Activated naive CD8-positive, alpha-beta T cell treated with anti-CD3 and anti-CD28 coated beads, Interleukin-2, amount 10 ng/mL, durations not matched to agents 7 days and 5 days (primary cell): ENCODE results near the gene ADRA2B. TPM values are rescaled to one million over a fixed set of nuclear protein-coding genes. Genes with fewer than 3 reads are reported as not detected.
A peak's percentile ranks its signal among the peaks of the same experiment; 100 is the strongest.

ENCODE experiments used
- ATAC-seq: fragments of 150-1000 bp; cut with Tn5 transposase; one replicate; pipeline ENCODE4 v1.10.0; 2021; ENCODE audit warnings: low read depth, moderate library complexity
- POLR2A ChIA-PET: fragments of 350-600 bp; sonication (Branson Sonifier 250); formaldehyde crosslinking; loops from one replicate; lab custom pipeline; 2021; ENCODE audit warnings: antibody characterized with exemption; lab: Charles Lee
- DNase-seq: peaks from one replicate; pipeline ENCODE4 v3.0.0; 2021
- H3K27ac Mint-ChIP-seq: one replicate; pipeline ENCODE4 v1.8.0; 2022; ENCODE audit warnings: mild to moderate bottlenecking, mixed read lengths
- H3K27me3 Mint-ChIP-seq: one replicate; pipeline ENCODE4 v1.8.0; 2022; ENCODE audit warnings: mild to moderate bottlenecking, moderate library complexity, mixed read lengths
- H3K36me3 Mint-ChIP-seq: one replicate; pipeline ENCODE4 v1.8.0; 2021; ENCODE audit warnings: mild to moderate bottlenecking, mixed read lengths
- H3K4me1 Mint-ChIP-seq: one replicate; pipeline ENCODE4 v1.8.0; 2021; ENCODE audit warnings: mixed read lengths
- H3K4me3 Mint-ChIP-seq: one replicate; pipeline ENCODE4 v1.8.0; 2022; ENCODE audit warnings: mild to moderate bottlenecking, moderate library complexity, mixed read lengths
- H3K9me3 Mint-ChIP-seq: one replicate; pipeline ENCODE4 v1.8.0; 2021; ENCODE audit warnings: mixed read lengths
- total RNA-seq, 2 experiments: library from RNA; stranded (reverse); gene quantifications; one replicate each; pipeline ENCODE4 v1.2.3, GENCODE V29; 2021

The ADRA2B gene
- total RNA-seq, 2 experiments from 2014 or later: 0.17 to 0.26 TPM

DNA sequence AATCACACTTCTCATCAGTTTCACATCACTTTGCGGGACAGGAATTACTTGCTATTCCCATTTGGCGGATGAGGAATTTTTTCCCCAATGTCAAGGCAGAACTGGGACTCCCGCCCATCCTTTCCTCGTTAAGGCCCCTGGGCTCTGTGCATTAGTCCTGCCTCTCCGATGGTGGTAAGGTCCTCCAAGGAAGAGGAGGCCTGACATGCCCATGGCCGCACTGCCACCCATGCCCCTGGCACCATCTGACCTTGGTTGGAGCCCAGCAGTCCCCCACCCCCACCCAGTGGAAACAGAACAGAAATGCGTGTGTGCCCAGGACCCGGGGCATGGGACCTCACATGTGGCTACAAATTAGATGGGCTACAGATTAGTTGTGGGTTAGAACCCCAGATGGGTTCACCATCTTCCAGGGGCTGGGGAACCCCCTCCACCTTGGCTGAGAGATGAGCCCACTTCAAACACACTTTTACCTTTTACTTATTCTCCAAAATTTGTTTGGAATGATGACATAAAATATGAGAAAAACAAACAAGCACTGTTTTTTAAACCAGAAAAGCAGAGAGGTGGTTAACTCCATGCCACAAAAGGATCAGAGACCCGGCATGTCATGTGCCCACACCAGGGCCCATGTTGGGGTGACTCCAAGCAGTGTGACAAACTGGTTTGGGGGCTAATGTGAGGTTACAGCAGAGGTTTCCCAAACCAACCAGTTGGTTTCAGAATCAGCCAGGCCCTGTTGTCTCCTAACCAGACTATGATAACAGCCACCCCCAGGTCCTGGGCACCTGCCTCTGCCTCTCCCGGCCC lies 39.8 kb upstream of the ADRA2B start:
- Mint-ChIP-seq H3K36me3 (peaks cover 9% of the 10 kb centered on the region), H3K27ac (peak overlapping the region; percentile 75), H3K4me3 (no peak overlapping the region), H3K4me1 (peaks cover 59% of the 10 kb centered on the region), H3K27me3 (peaks cover 6% of the 10 kb centered on the region), H3K9me3 (peaks cover 3% of the 10 kb centered on the region)
- POLR2A ChIA-PET: interaction anchor here (4.4 kb wide), 1 partner anchor 11 kb away, joined by 51 read pairs; the partner anchor contains the start of gene DUSP2
- DNase-seq (no peak), ATAC-seq (peak; percentile 37)

DNA sequence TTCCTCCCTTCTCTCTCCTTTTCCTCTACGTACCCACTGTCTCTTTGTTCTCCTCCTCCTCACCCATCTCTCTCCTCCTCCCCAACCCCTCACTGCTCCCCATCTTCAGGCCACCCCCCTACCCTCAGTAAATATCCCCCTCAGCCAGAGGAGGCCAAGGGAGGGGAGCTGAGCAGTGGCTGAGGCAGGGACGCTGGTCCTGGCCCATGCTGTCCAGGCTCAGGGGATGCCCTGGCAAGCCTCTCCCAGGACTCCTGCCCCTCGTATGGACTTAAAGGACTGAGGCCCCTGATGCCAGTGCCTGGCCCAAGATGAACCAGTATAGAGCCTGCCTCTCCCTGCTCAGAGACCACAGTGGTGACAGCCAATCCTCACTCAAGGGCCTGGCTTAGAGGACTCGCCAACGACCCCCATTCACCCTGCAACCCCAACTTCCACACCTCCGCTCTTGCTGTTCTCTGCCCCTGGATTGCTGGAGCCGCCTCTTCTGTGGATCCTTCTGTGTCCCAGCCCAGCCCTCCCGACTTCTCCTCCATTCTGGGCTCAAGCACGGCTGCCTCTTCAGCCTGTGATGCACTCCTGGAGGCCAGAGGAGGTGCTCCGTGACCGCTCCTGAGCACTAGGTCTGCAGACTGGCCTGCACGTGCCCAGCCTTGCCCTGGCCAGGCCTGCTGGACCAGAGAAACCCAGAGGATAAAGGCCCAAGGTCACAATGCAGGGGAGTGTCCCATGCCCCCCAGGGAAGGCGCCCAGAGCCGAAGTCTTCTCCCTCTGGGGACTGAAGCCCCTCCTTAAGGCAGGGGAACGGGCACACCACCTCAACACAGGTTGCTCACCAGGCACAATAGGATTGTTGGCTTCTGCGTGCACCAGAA lies 38.4 kb upstream of the ADRA2B start:
- POLR2A ChIA-PET: no interaction called here

DNA sequence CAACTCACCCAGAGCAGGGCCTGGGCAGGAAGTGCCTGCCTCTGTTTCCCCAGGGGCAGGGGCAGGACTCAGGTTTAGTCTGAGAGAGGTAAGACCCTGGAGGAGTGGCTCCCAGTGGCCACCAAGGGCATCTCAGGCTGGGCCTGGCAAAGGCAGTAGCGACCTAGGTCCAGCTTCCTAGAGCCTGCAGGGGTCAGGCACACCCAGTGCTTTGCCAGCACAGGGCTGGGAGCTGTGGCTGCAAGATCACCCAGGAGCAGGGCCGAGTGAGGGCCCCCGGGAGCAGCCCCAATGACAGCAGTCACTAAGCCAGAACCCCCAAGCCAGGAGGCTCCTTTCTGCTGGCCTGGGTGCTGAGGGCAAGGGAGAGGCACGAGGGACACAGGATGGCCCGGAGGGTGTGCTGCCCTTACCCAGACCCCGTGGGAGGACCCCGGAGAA lies 37.6 kb upstream of the ADRA2B start:
- H3K27ac Mint-ChIP-seq: no peak overlapping the region
- no peaks in the 10 kb centered on the region for H3K9me3 Mint-ChIP-seq
- POLR2A ChIA-PET: no interaction called here
- no peak overlapping the region for H3K4me3 Mint-ChIP-seq
- no peaks in the 10 kb centered on the region for H3K36me3 Mint-ChIP-seq
- H3K27me3 Mint-ChIP-seq: peaks cover 6% of the 10 kb centered on the region
- DNase-seq: peak; percentile 33
- H3K4me1 Mint-ChIP-seq: peaks cover 56% of the 10 kb centered on the region
- ATAC-seq: no peak

More for the DNA sequence above, 38.4 kb upstream of the ADRA2B start:
- no peak for ATAC-seq
- no peak overlapping the region for H3K4me3 Mint-ChIP-seq
- H3K9me3 Mint-ChIP-seq: no peaks in the 10 kb centered on the region
- peaks cover 2% of the 10 kb centered on the region for H3K36me3 Mint-ChIP-seq
- H3K27me3 Mint-ChIP-seq: peaks cover 6% of the 10 kb centered on the region
- peaks cover 60% of the 10 kb centered on the region for H3K4me1 Mint-ChIP-seq
- H3K27ac Mint-ChIP-seq: no peak overlapping the region
- DNase-seq: no peak

DNA sequence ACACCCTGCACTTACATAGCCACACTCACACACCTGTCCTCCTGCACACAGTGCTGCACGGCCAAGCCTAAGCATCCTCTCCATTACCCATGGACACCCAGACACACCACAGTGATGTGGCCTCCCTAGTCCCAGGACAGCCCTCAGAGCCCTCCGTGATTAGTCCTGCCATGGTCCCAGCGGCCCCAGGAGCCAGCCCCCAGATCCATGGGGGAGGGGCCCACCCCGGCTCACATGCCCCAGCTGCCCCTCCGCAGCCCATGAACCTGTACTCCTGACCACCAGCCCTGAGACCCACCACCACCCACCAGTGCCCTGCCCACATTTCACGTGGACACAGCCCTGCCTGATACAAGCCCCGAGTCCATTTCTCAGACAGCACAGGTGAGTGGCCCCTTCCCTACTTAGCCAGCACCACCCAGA lies 36.9 kb upstream of the ADRA2B start:
- Mint-ChIP-seq H3K4me3 (no peak overlapping the region), H3K27me3 (peaks cover 6% of the 10 kb centered on the region), H3K36me3 (no peaks in the 10 kb centered on the region), H3K4me1 (peaks cover 59% of the 10 kb centered on the region), H3K27ac (peak overlapping the region; percentile 38), H3K9me3 (no peaks in the 10 kb centered on the region)
- no peak for ATAC-seq
- DNase-seq: no peak
- POLR2A ChIA-PET: interaction anchor here (3.8 kb wide), 1 partner anchor 11 kb away, joined by 15 read pairs; no protein-coding TSS in a partner anchor

DNA sequence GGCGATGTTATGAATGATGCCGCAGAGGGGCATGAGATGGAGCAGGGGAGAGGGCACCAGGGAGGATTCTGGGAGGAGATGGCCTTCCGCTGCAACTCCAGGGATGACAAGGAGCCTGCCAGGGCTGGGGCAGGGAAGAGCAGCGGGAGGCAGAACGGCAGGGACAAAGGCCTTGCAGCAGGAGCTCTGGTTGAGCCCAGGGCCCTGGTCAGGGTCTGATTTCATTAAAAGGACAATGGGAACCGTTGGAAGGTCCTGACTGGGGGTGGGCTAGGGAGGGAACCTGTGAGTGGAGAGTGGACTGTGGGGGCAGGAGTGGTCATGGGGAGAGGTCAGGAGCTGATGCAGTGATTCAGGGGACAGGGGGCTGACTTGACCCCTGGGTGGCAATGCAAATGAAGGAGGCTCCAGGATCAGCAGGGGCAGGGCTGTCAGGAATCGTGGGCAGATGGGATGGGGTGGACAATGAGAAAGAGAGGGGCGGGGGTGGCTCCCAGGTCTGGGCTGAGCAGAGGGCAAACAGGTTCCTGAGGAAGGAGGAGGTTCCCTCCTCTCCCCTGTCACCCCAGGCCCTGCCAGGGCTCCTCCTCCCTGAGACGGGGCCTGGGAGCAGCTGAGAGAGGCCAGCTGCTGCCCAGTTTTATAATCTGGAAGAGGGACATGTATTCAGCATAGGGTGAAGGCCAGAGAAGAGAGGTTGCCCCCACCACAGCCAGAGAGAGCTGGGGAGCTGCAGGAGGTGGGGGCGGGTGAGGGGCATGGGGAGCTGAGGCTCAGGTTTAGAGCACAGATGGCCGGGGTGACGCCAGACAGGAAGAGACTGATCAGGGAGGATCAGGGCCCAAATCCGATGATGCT lies 36.2 kb upstream of the ADRA2B start:
- H3K27me3 Mint-ChIP-seq: peaks cover 6% of the 10 kb centered on the region
- POLR2A ChIA-PET: interaction anchor here (3.8 kb wide), 1 partner anchor 11 kb away, joined by 15 read pairs; no protein-coding TSS in a partner anchor
- H3K9me3 Mint-ChIP-seq: no peaks in the 10 kb centered on the region
- H3K4me1 Mint-ChIP-seq: peaks cover 58% of the 10 kb centered on the region
- ATAC-seq (no peak), DNase-seq (no peak)
- H3K27ac Mint-ChIP-seq: peak overlapping the region; percentile 54
- H3K36me3 Mint-ChIP-seq: no peaks in the 10 kb centered on the region
- H3K4me3 Mint-ChIP-seq: no peak overlapping the region

DNA sequence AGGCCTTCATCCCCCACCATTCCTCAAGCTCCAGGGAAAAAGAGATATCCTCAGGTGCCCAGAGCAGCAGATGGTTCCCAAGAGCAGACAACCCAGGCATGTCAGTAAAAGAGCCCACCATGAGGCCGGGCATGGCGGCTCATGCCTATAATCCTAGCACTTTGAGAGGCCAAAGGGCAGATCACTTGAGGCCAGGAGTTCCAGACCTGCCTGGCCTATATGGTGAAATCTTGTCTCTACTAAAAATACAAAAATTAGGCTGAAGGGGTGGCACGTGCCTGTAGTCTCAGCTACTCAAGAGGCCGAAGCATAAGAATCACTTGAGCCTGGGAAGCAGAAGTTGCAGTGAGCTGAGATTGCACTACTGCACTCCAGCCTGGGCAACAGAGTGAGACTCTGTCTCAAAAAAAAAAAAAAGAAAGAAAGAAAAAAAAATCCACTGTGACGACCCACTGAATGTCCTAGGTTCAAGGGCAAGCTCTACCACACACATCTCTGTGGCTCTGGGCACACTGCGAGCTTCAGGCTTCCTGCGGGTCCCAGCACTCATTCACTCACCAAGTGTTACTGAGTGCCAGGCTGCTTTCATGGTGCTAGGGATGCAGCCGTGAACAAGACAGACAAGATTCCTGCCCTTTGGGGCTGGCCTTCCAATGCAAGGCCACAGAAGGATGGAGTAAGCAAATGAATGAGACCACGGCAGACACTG lies 35.4 kb upstream of the ADRA2B start:
- H3K36me3 Mint-ChIP-seq: no peaks in the 10 kb centered on the region
- peaks cover 58% of the 10 kb centered on the region for H3K4me1 Mint-ChIP-seq
- ATAC-seq: no peak
- H3K9me3 Mint-ChIP-seq: no peaks in the 10 kb centered on the region
- peak overlapping the region; percentile 36 for H3K27ac Mint-ChIP-seq
- DNase-seq: no peak
- H3K27me3 Mint-ChIP-seq: peaks cover 6% of the 10 kb centered on the region
- H3K4me3 Mint-ChIP-seq: no peak overlapping the region
- POLR2A ChIA-PET: interaction anchor here (0.7 to 3.8 kb wide), 2 partner anchors 12 to 1847 kb away, joined by 4 to 15 read pairs; no protein-coding TSS in a partner anchor

DNA sequence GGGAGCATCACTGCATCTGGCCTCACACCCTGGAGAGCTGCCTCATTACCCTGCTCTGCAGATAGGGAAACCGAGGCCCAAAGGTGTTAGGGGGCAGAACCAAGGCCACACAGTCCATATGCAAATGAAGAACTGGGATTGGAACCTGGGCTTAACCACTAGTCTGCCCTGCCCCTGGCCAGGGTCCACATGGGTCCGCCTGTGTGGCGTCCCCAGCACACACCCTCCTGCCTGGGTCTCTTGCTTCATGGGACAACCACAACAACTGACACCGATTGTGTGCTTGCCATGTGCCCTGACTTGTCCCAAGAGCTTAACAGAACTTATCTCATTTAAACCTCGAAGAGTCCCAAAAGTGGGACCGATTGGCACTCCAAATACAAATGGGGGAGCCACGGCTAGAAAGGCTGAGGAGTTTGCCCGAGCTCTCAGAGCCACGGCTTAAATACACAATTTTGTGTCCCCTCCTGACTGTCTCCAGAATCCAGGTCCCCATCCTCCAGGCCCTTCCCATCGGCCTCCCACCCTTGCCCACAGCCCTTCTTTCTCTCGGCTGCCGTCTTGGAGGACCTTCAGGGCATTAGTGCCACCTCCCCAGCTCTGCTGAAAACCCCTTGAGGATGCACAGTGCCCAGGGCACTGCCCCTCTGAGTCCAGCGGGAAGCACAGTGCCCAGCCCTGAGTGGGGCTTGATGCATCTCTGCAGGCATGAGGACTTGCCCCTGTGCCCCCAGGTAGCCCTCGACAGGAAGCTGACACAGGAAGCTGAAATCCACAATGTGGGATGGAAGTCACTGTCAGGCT lies 34.6 kb upstream of the ADRA2B start:
- Mint-ChIP-seq H3K27ac (peak overlapping the region; percentile 36), H3K9me3 (no peaks in the 10 kb centered on the region), H3K27me3 (peaks cover 4% of the 10 kb centered on the region), H3K4me3 (no peak overlapping the region), H3K4me1 (peaks cover 56% of the 10 kb centered on the region), H3K36me3 (no peaks in the 10 kb centered on the region)
- POLR2A ChIA-PET: interaction anchor here (0.7 to 3.8 kb wide), 2 partner anchors 13 to 1848 kb away, joined by 4 to 15 read pairs; no protein-coding TSS in a partner anchor
- no peak for DNase-seq
- ATAC-seq: no peak

DNA sequence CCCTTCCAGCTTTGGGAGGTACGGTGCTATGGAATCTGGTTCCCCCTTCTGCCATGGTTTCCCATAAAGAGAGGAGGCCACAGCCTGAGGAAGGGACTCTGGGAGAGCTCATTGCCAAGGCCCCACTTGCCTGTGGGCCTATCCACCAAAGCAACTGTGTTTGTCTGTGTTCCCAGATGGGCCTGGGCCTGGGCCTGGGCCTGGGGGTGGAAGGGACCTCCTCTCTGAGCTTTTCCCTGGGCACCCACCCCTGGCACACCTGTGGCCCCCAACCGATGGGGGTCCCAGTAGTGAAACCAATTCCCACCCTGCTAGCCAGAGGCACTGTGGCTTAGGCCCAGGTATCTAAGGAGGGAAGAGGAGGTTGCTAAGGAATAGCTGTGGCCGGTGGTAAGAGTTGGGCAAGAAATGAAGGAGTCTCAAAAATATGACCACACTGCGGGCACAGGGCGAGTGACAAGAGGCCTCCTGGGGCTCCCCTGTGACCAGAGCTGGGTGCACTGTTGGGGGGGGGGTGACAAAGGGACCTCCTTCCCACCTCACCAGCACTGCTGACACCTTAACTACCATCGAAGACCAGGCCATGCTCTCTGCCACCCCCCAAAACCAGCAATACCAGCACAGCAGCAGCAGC lies 33.8 kb upstream of the ADRA2B start:
- Mint-ChIP-seq H3K27ac (no peak overlapping the region), H3K4me1 (peaks cover 57% of the 10 kb centered on the region), H3K9me3 (no peaks in the 10 kb centered on the region), H3K4me3 (no peak overlapping the region), H3K36me3 (no peaks in the 10 kb centered on the region), H3K27me3 (peaks cover 3% of the 10 kb centered on the region)
- DNase-seq (no peak), ATAC-seq (no peak)
- POLR2A ChIA-PET: interaction anchor here (1.0 to 3.8 kb wide), 2 partner anchors 12 to 14 kb away, joined by 3 to 15 read pairs; no protein-coding TSS in a partner anchor

DNA sequence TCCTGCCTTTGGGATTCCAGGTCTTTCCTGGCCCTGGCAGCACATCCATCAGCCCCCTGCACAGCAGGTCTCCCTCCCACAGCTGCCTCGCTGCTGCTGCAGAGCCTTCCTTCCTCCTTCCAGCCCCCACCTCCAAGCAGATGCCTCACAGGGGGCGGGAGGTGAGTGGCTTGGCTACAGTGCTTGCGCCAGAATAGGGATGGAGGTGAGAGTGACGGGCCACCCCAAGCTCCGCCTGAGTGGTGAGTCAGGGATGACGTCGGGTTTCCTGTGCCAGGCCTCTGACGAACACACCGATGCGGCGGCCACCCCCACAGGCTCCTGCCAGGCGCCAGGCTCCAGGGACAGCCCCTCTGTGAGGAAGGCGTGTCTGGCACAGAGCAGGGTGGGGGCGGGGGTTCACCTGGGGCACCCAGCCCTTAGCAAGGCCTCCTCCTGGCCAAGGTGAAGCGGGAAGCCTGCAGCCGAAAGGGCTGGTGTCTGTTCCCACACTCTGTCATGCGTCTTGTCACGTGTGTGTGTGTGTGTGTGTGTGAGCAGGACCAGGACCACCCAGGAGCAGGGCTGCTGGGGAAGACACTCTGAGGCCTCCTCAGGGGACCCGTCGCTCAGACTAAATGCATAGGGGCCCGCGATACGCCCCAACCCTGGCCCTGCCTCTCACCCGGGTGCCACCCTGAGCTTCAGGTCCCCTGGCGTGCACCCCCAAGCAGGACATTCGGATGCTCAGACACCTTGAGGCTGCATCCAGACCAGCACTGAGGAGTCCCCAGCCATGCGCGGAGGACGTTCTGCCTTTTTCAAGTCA lies 32.2 kb upstream of the ADRA2B start:
- POLR2A ChIA-PET: interaction anchor here (1.5 to 7.6 kb wide), 5 partner anchors 10 to 59 kb away, joined by 5 to 89 read pairs (median 33); partner anchors contain the start of gene ASTL

DNA sequence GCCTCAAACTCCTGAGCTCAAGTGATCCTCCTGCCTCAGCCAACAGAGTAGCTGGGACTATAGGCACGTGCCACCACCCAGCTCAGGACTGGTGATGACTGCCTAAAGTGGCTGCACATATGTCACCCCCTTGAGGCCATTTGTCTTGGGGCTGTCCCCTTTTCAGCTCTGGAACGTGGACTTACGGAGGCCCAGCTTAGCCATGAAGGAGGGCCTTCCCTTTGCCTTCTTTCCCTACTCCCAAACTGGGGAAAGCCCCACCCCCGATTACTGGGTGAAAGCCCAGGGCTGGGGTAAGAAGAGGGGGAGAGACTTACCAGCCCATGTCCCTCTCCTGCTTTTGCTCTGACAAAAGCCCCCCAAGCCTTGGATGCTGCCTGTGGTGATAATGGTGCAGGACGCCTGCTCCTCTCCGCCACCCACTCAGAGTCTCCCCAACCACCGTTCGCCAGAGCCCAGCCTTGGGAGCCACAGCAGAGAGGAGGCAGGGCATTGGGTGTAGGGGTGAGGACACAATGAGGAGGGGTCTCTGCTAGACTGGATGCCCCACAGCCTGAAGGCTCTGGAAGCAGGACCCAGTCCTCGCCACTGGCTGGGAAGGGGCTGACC lies 31.3 kb upstream of the ADRA2B start:
- POLR2A ChIA-PET: interaction anchor here (1.2 to 7.6 kb wide), 7 partner anchors 10 to 61 kb away, joined by 5 to 89 read pairs (median 16); partner anchors contain the start of genes ASTL and STARD7
- Mint-ChIP-seq H3K4me1 (peaks cover 63% of the 10 kb centered on the region), H3K4me3 (peak overlapping the region; percentile 79)

More for the DNA sequence above, 32.2 kb upstream of the ADRA2B start:
- Mint-ChIP-seq H3K9me3 (no peaks in the 10 kb centered on the region), H3K27me3 (no peaks in the 10 kb centered on the region), H3K4me3 (peak overlapping the region; percentile 76), H3K27ac (peak overlapping the region; percentile 96), H3K36me3 (no peaks in the 10 kb centered on the region), H3K4me1 (peaks cover 62% of the 10 kb centered on the region)
- DNase-seq (peak; percentile 87), ATAC-seq (peak; percentile 62)

More for the DNA sequence above, 31.3 kb upstream of the ADRA2B start:
- ATAC-seq: no peak
- Mint-ChIP-seq H3K27ac (peak overlapping the region; percentile 96), H3K9me3 (no peaks in the 10 kb centered on the region), H3K36me3 (no peaks in the 10 kb centered on the region), H3K27me3 (no peaks in the 10 kb centered on the region)
- peak; percentile 37 for DNase-seq
